ENCODE results near the gene NR2F6.
A peak's percentile ranks its signal among the peaks of the same experiment; 100 is the strongest.

Gene NR2F6

DNA sequence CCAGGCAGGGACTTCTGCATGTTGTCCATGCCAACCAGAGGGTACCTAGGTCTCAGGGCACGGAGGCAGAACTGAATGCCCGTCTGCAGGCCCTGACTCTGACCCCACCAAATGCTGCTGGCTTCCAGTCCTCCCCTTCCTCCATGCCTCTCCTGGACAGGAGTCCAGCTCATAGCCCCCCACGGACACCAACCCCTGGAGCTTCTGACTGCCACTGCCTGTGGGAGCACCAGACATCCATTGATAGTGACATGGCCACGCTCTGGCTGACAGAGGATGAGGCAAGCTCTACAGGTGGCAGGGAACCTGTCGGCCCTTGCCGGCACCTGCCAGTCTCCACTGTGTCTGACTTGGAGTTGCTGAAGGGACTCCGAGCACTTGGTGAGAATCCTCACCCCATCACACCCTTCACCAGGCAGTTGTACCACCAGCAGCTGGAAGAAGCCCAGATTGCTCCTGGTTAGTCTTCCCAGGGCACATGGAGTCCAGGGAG lies 37.8 kb upstream of the NR2F6 start (continued):
- TF ChIP-seq ZNF148 (tag by site-specific recombination; IDR thresholded peaks at IDR 0.05; ENCODE audit: borderline replicate concordance) (no peak), ZNF530 (tag by site-specific recombination; IDR thresholded peaks at IDR 0.05; ENCODE audit: low read depth) (no peak), GLIS2 (tag by site-specific recombination; IDR thresholded peaks at IDR 0.05) (peak; percentile 23; the same call in 1 of the 2 replicates), ZNF423 (tag by site-specific recombination; IDR thresholded peaks at IDR 0.05) (no peak), GLIS1 (tag by site-specific recombination; IDR thresholded peaks at IDR 0.05) (peak; percentile 90), ZNF843 (tag by site-specific recombination; IDR thresholded peaks at IDR 0.05) (no peak), ZNF146 (tag by site-specific recombination; IDR thresholded peaks at IDR 0.05) (no peak), ZNF704 (tag by site-specific recombination; IDR thresholded peaks at IDR 0.05) (no peak), ZNF280C (tag by site-specific recombination; IDR thresholded peaks at IDR 0.05) (no peak), ZNF747 (tag by site-specific recombination; IDR thresholded peaks at IDR 0.05) (no peak), ZNF768 (tag by site-specific recombination; IDR thresholded peaks at IDR 0.05) (no peak), SCRT1 (tag by site-specific recombination; IDR thresholded peaks at IDR 0.05; ENCODE audit: borderline replicate concordance) (peak; percentile 99), ZNF585B (tag by site-specific recombination; IDR thresholded peaks at IDR 0.05) (no peak), ZNF555 (tag by site-specific recombination; conservative IDR thresholded peaks at IDR 0.05) (no peak), ZNF792 (tag by site-specific recombination; IDR thresholded peaks at IDR 0.05) (no peak), ZNF37A (tag by site-specific recombination; IDR thresholded peaks at IDR 0.05) (no peak), SALL2 (tag by site-specific recombination; IDR thresholded peaks at IDR 0.05; ENCODE audit: borderline replicate concordance) (no peak), ZNF214 (tag by site-specific recombination; IDR thresholded peaks at IDR 0.05; ENCODE audit: borderline replicate concordance) (no peak)
- TF ChIP-seq, protein P1, sequence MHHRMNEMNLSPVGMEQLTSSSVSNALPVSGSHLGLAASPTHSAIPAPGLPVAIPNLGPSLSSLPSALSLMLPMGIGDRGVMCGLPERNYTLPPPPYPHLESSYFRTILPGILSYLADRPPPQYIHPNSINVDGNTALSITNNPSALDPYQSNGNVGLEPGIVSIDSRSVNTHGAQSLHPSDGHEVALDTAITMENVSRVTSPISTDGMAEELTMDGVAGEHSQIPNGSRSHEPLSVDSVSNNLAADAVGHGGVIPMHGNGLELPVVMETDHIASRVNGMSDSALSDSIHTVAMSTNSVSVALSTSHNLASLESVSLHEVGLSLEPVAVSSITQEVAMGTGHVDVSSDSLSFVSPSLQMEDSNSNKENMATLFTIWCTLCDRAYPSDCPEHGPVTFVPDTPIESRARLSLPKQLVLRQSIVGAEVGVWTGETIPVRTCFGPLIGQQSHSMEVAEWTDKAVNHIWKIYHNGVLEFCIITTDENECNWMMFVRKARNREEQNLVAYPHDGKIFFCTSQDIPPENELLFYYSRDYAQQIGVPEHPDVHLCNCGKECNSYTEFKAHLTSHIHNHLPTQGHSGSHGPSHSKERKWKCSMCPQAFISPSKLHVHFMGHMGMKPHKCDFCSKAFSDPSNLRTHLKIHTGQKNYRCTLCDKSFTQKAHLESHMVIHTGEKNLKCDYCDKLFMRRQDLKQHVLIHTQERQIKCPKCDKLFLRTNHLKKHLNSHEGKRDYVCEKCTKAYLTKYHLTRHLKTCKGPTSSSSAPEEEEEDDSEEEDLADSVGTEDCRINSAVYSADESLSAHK (tag by site-specific recombination; IDR thresholded peaks at IDR 0.05) = no peak

All from HEK293 (cell line).